ENCODE measurements around the gene SYT7.

The SYT7 gene

DNA sequence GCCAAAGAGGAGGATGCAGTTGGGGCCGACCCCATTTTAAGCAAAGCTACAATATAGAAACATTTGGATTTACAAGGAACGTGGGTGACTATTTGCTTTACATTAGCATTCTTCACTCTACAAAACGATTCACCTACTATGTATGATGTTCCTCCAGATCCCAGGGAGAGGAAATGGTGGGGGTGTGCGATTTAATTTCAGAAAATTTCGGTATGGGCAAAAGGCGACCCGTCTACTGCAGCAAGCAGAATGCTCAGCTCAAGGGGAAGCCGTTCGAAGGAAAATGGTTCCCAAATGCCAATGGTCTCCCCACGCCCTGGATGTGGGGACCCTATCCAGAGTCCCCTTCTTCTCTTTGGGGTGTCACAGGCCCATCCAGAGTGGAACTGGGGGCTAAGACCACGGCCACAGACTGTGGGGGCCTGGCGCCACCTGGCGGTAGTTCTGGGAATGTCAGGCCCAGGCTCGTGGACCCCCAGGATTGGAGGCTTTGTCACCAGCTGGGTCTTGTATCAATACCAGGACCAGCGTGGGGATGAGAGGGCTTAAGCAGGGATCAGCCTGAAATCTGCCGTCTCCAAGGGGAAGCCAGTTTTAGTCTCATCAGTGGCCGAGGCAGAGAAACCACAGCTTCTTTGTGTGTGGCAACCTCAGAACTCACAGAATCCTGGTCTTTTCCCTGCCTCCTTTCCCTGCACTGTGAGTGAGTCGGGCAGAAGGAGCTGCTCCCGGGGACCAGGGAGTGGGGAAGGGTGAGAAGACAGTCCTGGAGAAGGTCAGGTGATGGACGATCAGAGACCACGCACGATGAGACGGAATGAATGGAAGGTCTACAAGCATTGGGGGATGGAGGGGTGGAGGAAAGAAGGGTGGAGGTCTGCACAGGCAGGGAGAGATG is 64.0 kb downstream of the SYT7 start:
- Mint-ChIP-seq H3K4me3 (no peak overlapping the region), H3K27me3 (peaks cover 37% of the 10 kb centered on the region), H3K9me3 (no peaks in the 10 kb centered on the region), H3K36me3 (ENCODE audit: low read depth) (no peaks in the 10 kb centered on the region), H3K27ac (no peak overlapping the region), H3K4me1 (ENCODE audit: low read depth) (peaks cover 7% of the 10 kb centered on the region)
- peak; percentile 82 for DNase-seq

DNA sequence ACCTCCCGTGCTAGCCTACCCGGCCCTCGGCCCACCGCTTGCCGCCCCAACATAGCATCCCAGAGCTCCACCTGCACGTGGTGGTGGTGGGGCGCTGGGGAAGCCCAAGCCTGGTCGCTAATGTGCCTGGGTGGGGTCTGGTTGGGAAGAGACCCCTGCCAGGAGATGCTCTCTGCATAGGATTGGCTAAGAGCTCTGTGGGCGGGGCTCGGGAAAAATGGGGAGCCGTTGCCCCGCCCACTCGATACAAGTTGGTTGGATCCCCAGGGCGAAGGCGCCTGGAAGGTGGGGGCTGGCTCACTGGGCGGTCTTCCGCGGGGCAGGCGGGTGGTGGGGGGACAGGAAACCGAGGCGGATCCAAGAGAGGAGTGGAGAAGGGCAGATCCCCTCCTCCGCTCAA is 64.7 kb downstream of the SYT7 start:
- H3K4me3 Mint-ChIP-seq, result no peak overlapping the region
- H3K27me3 Mint-ChIP-seq, result peaks cover 42% of the 10 kb centered on the region
- H3K27ac Mint-ChIP-seq, result no peak overlapping the region
- DNase-seq, result no peak
- H3K36me3 Mint-ChIP-seq (ENCODE audit: low read depth), result no peaks in the 10 kb centered on the region
- H3K4me1 Mint-ChIP-seq (ENCODE audit: low read depth), result peaks cover 7% of the 10 kb centered on the region
- no peaks in the 10 kb centered on the region for H3K9me3 Mint-ChIP-seq

DNA sequence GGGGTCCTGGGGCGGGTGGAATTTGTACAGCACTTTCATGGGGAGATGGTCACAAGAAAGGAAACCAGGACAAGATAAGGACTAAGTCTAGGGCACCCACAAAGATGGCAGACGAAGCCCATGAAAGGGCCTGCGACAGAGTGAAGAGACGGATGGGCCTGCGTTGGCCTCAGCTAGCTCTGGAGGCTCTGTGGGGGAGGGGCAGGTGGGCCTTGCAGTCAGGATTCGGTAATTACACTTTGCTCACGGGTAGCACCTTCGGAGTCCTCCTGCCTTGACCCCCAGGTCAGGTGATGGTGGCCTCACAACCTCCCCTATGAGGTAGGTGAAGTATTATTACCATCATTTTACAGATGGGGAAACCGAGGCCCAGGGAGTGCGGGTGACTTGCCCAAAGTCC is 65.2 kb downstream of the SYT7 start:
- no peak overlapping the region for H3K4me3 Mint-ChIP-seq
- H3K27me3 Mint-ChIP-seq, result peaks cover 47% of the 10 kb centered on the region
- DNase-seq, result no peak
- H3K27ac Mint-ChIP-seq, result no peak overlapping the region
- peaks cover 7% of the 10 kb centered on the region for H3K4me1 Mint-ChIP-seq (ENCODE audit: low read depth)
- H3K9me3 Mint-ChIP-seq, result no peaks in the 10 kb centered on the region
- H3K36me3 Mint-ChIP-seq (ENCODE audit: low read depth), result no peaks in the 10 kb centered on the region

DNA sequence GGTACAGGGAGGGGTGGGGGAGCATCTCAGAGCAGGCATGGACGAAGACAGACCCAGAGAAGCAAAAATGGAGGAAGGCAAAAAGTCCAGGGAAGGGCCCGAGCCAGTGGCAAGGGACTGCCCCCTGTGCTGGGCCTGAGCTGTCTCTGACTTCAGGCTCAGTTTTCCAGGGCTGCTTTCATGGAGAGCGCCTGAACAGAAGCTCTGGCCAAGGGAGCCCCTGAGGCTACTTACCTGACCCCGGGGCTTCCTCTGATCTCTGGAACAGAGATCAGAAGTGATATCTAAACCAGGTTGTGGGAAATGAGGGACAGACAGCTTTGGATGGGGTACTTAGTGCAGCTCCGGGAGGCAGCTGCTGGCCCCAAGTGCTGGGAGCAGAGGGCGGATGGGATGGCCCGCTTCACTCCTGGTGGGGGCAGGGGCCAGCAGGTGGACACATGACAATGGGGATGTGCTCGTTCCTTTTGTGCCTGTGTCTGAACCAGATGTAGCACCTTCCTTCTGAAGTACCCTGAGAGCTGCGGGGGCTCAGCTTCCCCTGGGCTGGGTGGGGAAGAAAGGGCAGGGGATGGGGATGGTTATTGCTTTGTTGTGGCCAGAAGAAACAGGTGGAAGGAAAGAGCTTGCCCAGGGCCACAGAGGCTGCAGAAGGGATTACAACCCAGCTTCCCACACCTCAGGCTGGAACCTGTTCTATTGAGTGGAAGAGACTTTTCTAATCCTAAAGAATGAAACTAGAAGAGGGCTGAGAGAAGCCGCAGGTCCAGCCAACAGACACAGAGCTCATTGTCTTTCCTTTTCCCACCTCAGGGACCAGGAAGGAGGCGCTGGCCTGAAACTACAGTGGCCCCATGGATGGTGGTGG is 66.6 kb downstream of the SYT7 start:
- no peaks in the 10 kb centered on the region for H3K9me3 Mint-ChIP-seq
- H3K4me3 Mint-ChIP-seq, result no peak overlapping the region
- no peak for DNase-seq
- H3K27ac Mint-ChIP-seq, result no peak overlapping the region
- H3K4me1 Mint-ChIP-seq (ENCODE audit: low read depth), result peaks cover 10% of the 10 kb centered on the region
- H3K36me3 Mint-ChIP-seq (ENCODE audit: low read depth), result no peaks in the 10 kb centered on the region
- H3K27me3 Mint-ChIP-seq, result peaks cover 58% of the 10 kb centered on the region

DNA sequence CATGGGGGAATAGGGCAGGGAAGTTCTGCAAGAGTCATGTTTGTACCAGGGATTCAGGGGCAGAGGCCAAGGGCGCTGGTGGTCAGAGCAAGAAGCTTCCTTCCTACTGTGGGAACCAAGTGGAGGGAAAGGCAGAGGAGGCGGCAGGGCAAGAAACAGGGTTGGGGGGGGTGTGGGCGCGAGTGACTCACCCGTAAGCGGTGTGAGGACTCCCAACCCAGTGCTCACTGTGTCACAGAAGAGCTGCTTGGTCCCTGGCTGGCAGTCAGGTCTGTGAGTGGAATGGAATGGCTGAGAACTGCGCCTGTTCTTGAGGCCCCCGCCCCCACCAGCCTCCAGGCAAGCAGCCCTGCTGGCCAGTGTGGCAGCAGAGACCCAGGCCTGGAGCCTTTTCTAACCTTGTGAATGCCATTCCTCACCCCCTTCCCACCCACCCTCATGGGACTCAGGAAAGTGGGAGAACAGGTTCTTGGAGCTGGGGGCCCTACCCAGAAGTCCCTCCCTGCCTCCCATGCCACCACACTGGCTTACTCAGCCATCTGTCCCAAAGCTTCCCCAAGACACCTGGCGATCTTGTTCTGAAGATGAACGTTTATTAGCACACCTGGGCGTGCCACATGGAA is 67.6 kb downstream of the SYT7 start:
- H3K27ac Mint-ChIP-seq, result no peak overlapping the region
- no peaks in the 10 kb centered on the region for H3K9me3 Mint-ChIP-seq
- H3K4me3 Mint-ChIP-seq, result no peak overlapping the region
- DNase-seq, result no peak
- H3K27me3 Mint-ChIP-seq, result peaks cover 62% of the 10 kb centered on the region
- no peaks in the 10 kb centered on the region for H3K36me3 Mint-ChIP-seq (ENCODE audit: low read depth)
- H3K4me1 Mint-ChIP-seq (ENCODE audit: low read depth), result peaks cover 11% of the 10 kb centered on the region

DNA sequence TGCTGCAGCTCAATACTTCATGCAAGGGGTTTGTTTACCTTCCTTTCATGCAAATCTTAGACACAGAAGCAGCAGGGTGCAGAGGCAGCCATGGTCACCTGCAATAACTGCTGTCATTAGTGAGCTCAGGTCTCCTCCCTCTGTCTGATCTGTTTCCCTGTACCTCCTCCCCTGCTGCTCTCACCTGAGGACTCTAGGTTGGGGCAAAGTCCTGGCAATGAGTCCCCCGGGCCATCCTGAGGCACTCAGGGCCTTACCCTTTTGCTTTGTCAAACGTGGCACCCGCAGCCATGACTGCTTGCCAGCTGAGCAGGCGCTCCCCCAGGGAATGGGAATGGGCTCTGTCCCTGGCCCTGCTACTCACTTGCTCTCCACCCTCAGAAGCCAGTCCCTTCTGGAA is 68.4 kb downstream of the SYT7 start:
- H3K9me3 Mint-ChIP-seq, result no peaks in the 10 kb centered on the region
- no peak for DNase-seq
- no peak overlapping the region for H3K4me3 Mint-ChIP-seq
- H3K27ac Mint-ChIP-seq, result no peak overlapping the region
- H3K27me3 Mint-ChIP-seq, result peaks cover 65% of the 10 kb centered on the region
- peaks cover 17% of the 10 kb centered on the region for H3K4me1 Mint-ChIP-seq (ENCODE audit: low read depth)
- no peaks in the 10 kb centered on the region for H3K36me3 Mint-ChIP-seq (ENCODE audit: low read depth)

DNA sequence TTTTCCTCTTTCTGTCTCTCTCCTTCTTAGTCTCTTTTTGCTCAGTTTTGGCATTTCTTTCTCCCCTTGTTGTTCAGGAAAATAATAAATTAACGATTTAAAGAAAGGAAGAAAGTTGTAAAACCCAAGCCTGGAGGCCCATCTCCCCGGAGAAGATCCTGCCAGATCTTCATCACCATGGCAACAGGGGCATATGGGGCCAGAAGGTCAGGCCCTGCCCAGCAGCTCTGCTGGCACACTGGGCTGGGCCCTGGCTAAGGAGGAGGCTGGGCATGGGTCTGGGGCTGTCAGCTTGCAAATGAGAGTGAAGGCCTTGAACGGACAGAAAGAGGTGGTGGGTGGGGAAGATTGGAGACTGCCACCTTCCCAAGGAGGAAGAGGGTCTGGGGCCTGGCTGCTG is 69.5 kb downstream of the SYT7 start:
- peaks cover 64% of the 10 kb centered on the region for H3K27me3 Mint-ChIP-seq
- H3K9me3 Mint-ChIP-seq, result no peaks in the 10 kb centered on the region

DNA sequence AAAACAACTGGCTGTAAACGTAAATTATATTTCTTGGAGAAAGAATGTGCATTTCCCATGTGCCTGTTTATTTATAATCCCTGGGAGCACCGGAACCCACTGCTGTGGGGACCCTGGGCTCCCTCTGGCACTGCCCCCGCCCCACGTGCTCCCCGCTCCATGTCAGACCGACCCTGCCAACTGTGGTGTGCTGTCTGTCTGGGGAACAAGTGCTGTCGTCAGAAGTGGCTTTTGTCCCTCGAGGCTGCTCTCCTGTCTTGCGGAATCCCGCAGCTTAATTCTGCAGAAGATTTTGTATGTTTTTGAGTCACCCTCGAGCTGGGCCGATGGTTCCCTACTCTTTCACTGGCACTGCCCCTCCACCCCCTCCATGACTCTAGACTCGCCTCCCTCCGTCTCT is 69.9 kb downstream of the SYT7 start:
- no peak for DNase-seq
- peaks cover 10% of the 10 kb centered on the region for H3K4me1 Mint-ChIP-seq (ENCODE audit: low read depth)
- no peaks in the 10 kb centered on the region for H3K36me3 Mint-ChIP-seq (ENCODE audit: low read depth)
- H3K9me3 Mint-ChIP-seq, result no peaks in the 10 kb centered on the region
- H3K4me3 Mint-ChIP-seq, result no peak overlapping the region
- peaks cover 68% of the 10 kb centered on the region for H3K27me3 Mint-ChIP-seq
- no peak overlapping the region for H3K27ac Mint-ChIP-seq

More for the DNA sequence above, 69.5 kb downstream of the SYT7 start:
- no peak for DNase-seq
- Mint-ChIP-seq H3K27ac (no peak overlapping the region), H3K4me1 (ENCODE audit: low read depth) (peaks cover 10% of the 10 kb centered on the region), H3K36me3 (ENCODE audit: low read depth) (no peaks in the 10 kb centered on the region), H3K4me3 (no peak overlapping the region)

DNA sequence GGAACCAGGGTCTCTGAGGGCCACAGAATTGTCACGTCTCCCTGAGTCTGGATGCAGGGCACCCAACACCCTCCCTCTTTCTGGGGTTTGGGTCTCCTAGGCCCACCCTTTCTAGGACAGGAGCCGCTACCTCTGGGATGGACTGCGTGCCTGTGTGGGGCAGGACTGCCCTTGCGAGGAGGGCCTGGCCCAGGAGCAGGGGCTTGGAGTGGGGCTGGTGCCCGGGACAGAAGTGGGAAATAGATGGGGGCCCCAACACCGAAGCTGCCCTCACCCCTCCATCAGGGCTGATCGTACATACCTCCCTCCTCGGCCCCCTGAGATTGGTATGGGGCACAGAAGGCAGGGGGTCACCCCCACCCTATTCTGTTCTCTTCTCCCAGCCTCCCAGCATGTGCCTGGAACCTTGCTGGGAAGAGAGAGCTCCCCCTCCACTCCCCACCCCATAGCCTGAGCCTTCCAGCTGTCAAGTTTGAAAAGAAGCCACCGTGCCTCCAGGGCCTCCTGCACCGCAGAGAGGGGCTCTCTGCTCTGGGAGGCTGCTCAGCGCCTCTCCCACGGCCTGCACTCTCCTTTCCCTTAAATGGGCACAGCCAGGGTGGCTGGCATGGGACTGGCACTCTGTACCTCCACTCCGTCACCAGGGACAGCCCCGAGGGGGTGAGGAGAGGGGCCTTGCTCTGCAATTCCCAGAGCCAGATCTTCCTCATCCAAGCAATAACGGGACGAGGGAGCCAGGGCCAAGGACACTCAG is 70.5 kb downstream of the SYT7 start:
- Mint-ChIP-seq H3K4me3 (no peak overlapping the region), H3K27ac (no peak overlapping the region), H3K4me1 (ENCODE audit: low read depth) (peaks cover 10% of the 10 kb centered on the region), H3K36me3 (ENCODE audit: low read depth) (no peaks in the 10 kb centered on the region), H3K9me3 (no peaks in the 10 kb centered on the region), H3K27me3 (peaks cover 75% of the 10 kb centered on the region)
- no peak for DNase-seq

DNA sequence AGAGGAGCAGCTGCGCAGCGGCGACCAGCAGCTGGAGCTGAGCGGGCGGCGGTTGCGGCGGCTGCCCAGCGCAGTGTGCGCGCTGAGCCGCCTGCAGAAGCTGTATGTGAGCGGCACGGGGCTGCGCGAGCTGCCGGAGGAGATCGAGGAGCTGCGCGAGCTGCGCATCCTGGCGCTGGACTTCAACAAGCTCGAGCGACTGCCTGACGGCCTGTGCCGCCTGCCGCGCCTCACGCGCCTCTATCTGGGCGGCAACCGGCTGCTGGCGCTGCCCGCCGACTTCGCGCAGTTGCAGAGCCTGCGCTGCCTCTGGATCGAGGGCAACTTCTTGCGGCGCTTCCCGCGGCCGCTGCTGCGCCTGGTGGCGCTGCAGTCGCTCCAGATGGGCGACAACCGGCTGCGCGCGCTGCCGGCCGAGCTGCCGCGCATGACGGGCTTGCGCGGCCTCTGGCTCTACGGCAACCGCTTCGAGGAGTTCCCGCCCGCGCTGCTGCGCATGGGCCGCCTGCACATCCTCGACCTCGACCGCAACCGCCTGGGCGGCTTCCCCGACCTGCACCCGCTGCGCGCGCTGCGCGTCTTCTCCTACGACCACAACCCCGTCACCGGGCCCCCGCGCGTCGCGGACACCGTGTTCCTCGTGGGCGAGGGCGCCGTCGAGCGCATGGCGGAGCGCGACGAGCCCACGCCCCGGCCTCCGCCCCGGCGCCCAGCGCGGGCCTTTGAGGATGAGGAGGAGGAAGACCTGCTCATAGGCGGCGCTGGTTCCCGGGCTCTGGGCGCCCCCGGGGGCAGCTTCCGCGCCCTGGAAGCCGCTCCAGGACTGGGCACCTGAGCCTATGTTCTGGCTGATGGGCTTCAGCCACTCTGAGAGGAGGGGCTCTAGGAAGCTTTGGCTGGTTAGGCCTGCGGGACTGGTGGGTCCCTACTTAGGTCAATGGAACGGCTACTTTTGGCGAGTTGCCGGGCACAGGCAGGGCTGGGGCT is 71.5 kb downstream of the SYT7 start:
- peak; percentile 79 for DNase-seq
- Mint-ChIP-seq H3K27me3 (peaks cover 76% of the 10 kb centered on the region), H3K9me3 (no peaks in the 10 kb centered on the region), H3K36me3 (ENCODE audit: low read depth) (no peaks in the 10 kb centered on the region), H3K4me3 (peak overlapping the region; percentile 45), H3K27ac (no peak overlapping the region), H3K4me1 (ENCODE audit: low read depth) (peaks cover 10% of the 10 kb centered on the region)

DNA sequence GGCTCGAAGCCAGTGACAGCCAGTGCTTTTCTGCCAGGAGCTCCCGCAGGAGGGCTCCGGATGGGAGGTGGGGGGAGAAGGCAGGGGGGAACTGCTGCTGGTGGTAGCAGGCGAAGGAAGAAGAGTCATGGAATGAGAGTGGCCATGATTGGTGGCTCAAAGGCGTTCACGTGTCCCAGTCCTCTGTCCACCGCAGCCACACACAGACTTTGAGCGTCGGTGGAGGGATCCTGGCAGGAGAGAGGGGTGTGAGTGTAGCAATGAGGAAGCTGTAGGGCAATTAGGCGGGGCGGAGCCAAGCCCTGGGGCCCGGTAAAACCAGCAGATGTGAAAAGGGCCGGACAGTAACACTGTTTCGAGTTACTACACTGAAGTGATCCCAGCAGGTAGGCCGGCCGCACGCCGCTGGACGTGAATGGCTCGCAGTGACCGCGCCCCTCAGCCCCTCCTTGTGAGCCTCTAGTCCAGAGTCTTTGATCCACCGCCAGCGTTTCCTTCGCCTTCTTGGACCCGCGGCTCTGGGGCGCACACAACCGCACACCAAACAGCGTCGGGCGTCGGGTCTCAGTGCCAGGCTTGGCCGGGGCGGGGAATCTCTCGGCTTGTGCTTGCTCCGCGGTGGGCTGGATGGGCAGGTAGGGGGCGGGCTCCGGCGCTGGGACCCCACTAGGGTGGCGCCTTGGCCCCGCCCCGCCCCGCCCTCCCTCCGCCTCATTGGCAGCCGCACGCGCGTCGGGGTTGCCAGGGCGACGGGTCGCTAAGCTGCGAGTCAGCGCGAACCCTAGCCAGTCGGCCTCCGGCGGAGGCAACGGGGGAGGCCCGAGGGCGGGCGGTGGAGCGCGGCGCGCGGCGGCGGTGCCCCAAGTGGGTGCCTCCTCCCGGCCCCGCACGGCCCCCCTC is 72.7 kb downstream of the SYT7 start, which contains the start of gene LRRC10B:
TSS of gene LRRC10B (plus strand) at position 788 of the 900 bp plus-strand sequence. CDS start 250 bp downstream, outside the sequence.
- peak; percentile 55 for DNase-seq
- Mint-ChIP-seq H3K27ac (no peak within 1 kb of the TSS), H3K36me3 (ENCODE audit: low read depth) (no peaks in the 10 kb centered on the region), H3K4me1 (ENCODE audit: low read depth) (peaks cover 10% of the 10 kb centered on the region), H3K9me3 (no peaks in the 10 kb centered on the region), H3K27me3 (peaks cover 69% of the 10 kb centered on the region), H3K4me3 (peak within 1 kb of the TSS; percentile 47)

DNA sequence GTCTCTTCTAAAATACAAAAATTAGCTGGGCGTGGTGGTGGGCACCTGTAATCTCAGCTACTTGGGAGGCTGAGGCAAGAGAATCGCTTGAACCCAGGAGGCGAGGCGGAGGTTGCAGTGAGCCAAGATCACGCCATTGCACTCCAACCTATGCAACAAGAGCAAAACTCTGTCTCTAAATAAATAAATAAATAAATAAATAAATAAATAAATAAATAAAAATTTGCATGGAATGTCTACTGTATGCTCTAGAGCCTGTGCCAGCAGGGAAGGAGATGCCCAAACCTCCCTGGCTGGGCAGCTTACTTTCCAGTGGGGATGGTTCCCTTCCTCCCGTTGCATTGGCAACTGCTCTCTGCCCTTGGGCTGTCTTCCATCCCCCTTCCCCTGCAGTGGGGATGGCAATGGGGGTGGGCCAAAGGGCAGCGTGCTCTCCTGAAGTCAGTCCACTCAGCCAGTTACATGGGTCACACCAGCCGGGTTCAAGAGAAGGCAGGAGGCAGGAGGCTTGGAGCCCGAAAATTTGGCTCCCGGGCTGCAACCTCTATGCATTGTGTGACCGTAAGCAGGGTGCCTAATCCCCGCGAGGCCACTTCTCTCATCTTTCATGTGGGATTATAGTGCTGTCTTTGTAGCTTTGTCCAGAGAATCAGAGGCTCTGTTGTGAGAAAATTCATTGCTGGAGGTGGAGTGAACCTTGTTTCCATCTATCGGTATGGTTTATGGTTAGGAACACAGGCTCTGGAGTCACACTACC is 73.7 kb downstream of the SYT7 start:
- no peak overlapping the region for H3K4me3 Mint-ChIP-seq
- no peak overlapping the region for H3K27ac Mint-ChIP-seq
- no peaks in the 10 kb centered on the region for H3K9me3 Mint-ChIP-seq
- H3K4me1 Mint-ChIP-seq (ENCODE audit: low read depth), result peaks cover 10% of the 10 kb centered on the region
- no peaks in the 10 kb centered on the region for H3K36me3 Mint-ChIP-seq (ENCODE audit: low read depth)
- peaks cover 59% of the 10 kb centered on the region for H3K27me3 Mint-ChIP-seq
- DNase-seq, result no peak
